NCI-H345 treated with DMSO at 0.1 percent for 48 hours (cell line): ENCODE results near the gene FHL2.
"Not testable (repeated sequence)": the region's sequence is repeated elsewhere in the genome, so short reads cannot be mapped to it uniquely, and the experiment has no call there.

ENCODE experiments used
- DNase-seq: peaks from one replicate; lab custom pipeline; 2025; ENCODE audit not compliant: unreplicated experiment; lab: John Stamatoyannopoulos, UW

FHL2 gene

GRCh38 chr2:105358593-105358992 is 40.3 kb downstream of the FHL2 start:
- DNase-seq = no peak

GRCh38 chr2:105357122-105357521 is 41.7 kb downstream of the FHL2 start:
- no peak for DNase-seq

- peak; percentile 11 for DNase-seq
Measured at GRCh38 chr2:105344704-105345345, 54.0 kb downstream of the FHL2 start.

GRCh38 chr2:105339414-105339813 is 59.4 kb downstream of the FHL2 start:
- DNase-seq = no peak

GRCh38 chr2:105338020-105338385 is 60.8 kb downstream of the FHL2 start:
- DNase-seq = no peak

- peak; percentile 81 for DNase-seq
Measured at GRCh38 chr2:105337122-105338019, 61.5 kb downstream of the FHL2 start, which contains the start of gene C2orf49. Gene C2orf49, plus strand, starts transcription at chr2:105337540. Its CDS starts 48 bp downstream, at chr2:105337588.

GRCh38 chr2:105336786-105337121 is 62.1 kb downstream of the FHL2 start:
- DNase-seq = no peak

GRCh38 chr2:105335469-105335868 is 63.4 kb downstream of the FHL2 start:
- no peak for DNase-seq

- no peak for DNase-seq
Measured at GRCh38 chr2:105334211-105334610, 64.6 kb downstream of the FHL2 start.

- DNase-seq = no peak
Measured at GRCh38 chr2:105330681-105331375, 68.0 kb downstream of the FHL2 start.

- DNase-seq = peak; percentile 37
Measured at GRCh38 chr2:105329561-105330495, 69.0 kb downstream of the FHL2 start, which contains the start of gene TGFBRAP1. Gene TGFBRAP1, minus strand, starts transcription at chr2:105329735. Its CDS starts 21,434 bp downstream, at chr2:105308301.

GRCh38 chr2:105329197-105329554 is 69.7 kb downstream of the FHL2 start:
- no peak for DNase-seq

GRCh38 chr2:105328281-105329196 is 70.3 kb downstream of the FHL2 start:
- DNase-seq = peak; percentile 36

GRCh38 chr2:105327690-105328089 is 71.2 kb downstream of the FHL2 start:
- DNase-seq = no peak

- not testable (repeated sequence) for DNase-seq
Measured at GRCh38 chr2:105327271-105327670, 71.6 kb downstream of the FHL2 start.

- no peak for DNase-seq
Measured at GRCh38 chr2:105325389-105325963, 73.4 kb downstream of the FHL2 start.

- no peak for DNase-seq
Measured at GRCh38 chr2:105324732-105325131, 74.1 kb downstream of the FHL2 start.

GRCh38 chr2:105324101-105324500 is 74.8 kb downstream of the FHL2 start:
- DNase-seq = no peak

GRCh38 chr2:105323111-105323510 is 75.7 kb downstream of the FHL2 start:
- no peak for DNase-seq
